GM12873 (cell line): ENCODE results near the gene TXNRD2.

Experiments
- TF ChIP-seq, protein P1 (sequence below): IDR thresholded peaks from 2 replicates; pipeline ENCODE4 v1.5.1; 2012; ENCODE audit warnings: low read depth, mild to moderate bottlenecking, moderate library complexity, low read length, control low read depth; ENCODE audit not compliant: insufficient read depth; ENCODE audit errors: missing control alignments

The TXNRD2 gene

DNA sequence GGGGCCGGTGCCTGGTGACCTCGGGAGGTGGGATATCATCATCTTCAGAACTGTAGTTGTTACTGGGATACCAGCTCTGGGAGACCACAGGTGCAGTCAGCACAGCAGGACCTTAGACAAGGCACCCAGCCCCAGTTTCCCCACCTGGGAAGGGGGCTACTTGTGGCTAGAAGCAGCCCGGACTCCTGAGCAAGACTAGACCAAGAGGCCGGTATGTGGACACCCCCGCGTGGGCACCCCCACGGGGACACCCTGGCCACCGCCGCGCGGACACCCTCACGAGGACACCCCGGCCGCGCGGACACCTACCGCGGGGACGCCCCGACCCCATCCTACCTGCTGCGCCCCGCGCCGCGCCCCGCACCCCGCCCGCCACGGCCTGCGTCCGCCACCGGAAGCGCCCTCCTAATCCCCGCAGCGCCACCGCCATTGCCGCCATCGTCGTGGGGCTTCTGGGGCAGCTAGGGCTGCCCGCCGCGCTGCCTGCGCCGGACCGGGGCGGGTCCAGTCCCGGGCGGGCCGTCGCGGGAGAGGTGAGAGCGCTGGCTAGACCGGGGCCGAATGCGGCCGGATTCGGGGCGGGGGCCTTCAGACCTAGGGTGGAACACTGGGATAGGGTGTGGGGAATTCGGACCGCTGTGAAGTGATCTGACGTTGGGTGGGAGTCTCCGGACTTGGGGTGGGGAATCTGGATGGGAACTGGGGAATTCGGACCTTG, at the start of gene TXNRD2, which contains the start of gene COMT:
Gene TXNRD2 (minus strand): TSS at position 454 of the 718 bp plus-strand sequence. CDS start 15 bp downstream, at position 439.
Gene COMT (plus strand): TSS at position 408 of the 718 bp plus-strand sequence. CDS start 20,755 bp downstream, outside the sequence.
- TF ChIP-seq, protein P1, sequence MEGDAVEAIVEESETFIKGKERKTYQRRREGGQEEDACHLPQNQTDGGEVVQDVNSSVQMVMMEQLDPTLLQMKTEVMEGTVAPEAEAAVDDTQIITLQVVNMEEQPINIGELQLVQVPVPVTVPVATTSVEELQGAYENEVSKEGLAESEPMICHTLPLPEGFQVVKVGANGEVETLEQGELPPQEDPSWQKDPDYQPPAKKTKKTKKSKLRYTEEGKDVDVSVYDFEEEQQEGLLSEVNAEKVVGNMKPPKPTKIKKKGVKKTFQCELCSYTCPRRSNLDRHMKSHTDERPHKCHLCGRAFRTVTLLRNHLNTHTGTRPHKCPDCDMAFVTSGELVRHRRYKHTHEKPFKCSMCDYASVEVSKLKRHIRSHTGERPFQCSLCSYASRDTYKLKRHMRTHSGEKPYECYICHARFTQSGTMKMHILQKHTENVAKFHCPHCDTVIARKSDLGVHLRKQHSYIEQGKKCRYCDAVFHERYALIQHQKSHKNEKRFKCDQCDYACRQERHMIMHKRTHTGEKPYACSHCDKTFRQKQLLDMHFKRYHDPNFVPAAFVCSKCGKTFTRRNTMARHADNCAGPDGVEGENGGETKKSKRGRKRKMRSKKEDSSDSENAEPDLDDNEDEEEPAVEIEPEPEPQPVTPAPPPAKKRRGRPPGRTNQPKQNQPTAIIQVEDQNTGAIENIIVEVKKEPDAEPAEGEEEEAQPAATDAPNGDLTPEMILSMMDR: no peak

DNA sequence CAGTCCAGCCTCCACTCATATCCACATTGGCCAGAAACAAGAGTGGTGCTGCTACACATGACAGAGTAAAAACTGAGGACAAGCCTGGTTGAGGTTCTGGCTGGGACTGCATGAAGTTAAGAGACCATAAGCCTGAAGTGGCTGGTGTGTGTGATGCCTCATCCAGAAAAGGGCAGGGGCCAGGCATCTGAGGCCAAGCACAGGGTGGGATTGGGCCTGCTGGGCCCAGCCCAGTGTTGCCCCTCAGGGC, 49.7 kb upstream of the TXNRD2 start:
- TF ChIP-seq, protein P1: no peak

DNA sequence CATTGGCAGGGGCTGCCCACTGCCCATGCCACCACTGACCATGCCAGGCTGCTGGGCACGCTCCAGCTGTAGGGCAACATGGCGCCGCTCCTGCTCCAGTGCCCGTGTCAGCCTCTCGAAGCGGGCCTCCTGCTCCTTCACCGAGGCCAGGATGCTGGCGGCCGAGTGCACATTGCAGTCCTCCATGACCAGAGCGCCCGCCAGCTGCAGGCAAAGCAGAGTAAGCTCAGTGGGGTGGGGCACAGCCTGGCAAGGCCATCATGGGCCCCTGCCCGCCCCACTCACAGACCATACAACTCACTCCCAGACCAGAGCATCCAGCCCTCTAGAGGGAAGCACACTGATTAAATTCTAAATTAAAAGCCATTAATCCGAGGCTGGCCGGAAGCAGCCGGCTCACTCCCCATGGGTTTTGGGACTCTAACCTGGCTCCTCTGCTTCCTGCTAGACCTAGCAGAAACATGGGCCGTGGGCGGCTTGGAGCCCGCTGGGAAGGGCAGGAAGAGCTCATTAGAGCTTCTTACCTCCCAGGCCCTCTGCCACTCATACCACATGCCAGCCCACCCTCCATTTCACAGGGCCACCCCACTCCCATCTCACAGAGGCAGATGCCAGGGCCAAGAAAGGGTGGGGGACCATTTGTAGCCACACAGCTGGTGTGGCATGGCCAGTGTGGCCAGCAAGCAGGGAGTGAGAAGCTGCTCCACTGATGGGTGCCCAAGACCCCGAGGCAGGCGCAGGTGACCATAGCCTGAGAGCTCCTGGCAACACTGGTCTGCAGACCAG, 49.2 kb upstream of the TXNRD2 start:
- TF ChIP-seq, protein P1: no peak

DNA sequence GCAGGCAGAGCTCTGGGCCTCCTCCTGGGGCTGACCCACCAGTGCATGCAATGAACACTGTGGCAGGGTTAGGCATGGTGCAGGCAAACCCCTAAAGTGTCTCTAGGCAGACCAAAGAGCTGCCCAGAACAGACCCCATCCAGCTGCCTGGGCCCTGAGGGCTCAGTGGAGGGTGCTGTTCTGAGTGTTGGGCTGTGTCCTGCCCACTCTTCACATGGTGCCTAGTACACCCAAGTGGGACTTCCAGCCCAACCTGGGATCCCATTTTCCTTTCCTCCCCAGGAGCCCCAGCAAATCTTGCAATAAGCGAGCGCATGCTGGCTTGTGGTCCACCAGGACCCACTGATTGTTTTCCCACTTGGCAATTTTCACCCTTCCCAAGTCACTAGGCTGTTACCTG, 48.6 kb upstream of the TXNRD2 start:
- TF ChIP-seq, protein P1: no peak

DNA sequence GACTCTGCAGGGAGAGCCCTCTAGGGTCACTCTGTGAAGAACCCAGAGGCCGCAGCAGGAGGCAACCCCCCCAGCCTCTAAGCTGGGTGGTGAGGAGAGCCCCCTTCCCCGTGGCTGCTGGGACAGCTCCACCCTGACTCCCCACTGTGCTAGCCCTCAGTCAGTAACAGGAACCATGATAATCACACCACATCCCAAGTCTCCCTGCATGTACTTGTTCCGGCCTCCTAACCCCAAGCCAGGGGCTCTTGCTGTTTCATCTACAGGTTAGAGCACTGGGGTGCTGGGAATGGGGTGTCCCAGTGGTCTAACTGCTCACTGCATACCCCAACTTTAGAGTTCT, 48.1 kb upstream of the TXNRD2 start:
- TF ChIP-seq, protein P1: no peak

DNA sequence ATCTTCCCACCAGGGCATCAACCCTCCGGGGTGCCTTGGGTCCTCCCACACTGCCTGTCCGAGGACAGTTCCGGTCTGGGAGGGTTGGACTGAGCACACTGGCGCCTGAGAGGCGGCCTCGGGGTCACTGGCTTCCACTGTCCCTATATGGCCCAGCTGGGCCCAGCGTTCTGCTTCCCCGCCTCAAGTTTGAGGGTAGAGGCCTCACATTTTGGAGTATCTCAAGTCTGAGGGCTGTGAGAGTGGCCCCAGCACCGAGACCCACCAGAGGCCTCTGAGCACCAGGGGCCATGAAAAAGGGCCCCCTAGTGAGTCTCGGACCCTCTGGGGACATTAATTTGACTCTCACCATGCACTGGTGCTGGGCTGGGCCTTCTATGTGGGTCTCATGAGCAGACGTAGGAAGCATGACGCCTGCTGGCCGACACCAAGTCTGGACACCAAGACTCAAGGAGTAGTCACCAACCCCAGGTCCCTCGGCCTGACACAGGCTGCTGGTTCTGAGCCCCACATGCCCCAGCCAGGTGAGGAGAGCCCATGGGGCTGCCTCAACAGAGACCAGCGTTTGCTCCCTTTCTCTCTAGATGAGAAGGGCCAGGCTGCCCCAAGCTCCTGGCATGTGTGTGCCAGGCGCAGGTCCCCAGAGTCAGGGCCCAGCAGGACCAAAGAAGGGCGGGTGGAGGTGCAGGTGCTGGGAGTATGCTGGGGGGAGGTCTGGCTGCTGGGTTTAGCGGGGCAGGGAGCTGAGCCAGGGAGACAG, 47.5 kb upstream of the TXNRD2 start:
- TF ChIP-seq, protein P1: no peak

DNA sequence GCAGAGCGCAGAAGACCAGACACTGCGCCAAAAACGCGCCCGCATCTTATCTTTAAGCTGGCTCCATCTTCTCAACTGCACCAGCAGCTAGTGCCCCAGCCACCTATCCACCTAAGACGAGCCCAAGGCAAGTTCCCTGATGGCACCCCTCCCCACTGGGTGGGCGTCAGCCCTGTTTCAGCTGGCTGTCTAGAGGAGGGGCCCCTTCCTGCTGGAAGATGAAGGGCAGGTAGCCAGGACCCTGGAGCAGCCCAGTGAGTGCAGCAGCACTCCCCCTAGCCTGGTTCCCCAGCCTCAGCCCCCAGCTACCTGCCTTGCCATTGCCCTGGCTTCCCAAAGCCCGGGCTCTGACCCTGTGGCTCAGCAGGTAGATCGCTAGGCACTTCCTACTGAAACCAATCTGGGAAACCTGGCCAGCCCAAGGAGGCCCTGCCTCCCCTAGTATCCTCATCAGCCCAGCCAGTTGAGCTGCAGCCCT, 46.8 kb upstream of the TXNRD2 start:
- TF ChIP-seq, protein P1: no peak
